Measurements from ENCODE around the gene XXYLT1.

Gene XXYLT1

DNA sequence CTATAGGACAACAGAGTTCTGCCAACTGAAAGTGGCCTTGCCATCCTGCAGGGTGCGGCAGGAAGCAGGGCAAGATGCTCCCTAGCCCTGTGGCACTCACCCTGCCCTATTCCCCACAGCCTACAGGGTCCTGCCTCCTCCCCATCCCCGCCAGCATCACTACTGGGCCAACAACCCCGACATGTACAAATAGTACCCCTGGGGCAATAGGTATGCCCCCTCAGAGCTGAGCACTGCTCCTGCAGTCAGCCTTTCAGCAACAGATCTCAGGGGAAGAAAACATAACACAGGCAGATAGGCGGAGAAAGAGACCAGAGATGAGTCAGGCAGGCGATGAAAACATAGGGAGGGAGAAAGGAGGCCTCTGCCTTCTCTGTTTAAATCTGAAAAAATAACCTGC lies 74.7 kb downstream of the XXYLT1 start:
- ChIA-PET POLR2A (no interaction called here), CTCF (interaction anchor here (0.9 to 1.8 kb wide), 3 partner anchors 15 to 89 kb away, joined by 3 to 6 read pairs (median 3); no protein-coding TSS in a partner anchor)
- TF ChIP-seq, protein P1, sequence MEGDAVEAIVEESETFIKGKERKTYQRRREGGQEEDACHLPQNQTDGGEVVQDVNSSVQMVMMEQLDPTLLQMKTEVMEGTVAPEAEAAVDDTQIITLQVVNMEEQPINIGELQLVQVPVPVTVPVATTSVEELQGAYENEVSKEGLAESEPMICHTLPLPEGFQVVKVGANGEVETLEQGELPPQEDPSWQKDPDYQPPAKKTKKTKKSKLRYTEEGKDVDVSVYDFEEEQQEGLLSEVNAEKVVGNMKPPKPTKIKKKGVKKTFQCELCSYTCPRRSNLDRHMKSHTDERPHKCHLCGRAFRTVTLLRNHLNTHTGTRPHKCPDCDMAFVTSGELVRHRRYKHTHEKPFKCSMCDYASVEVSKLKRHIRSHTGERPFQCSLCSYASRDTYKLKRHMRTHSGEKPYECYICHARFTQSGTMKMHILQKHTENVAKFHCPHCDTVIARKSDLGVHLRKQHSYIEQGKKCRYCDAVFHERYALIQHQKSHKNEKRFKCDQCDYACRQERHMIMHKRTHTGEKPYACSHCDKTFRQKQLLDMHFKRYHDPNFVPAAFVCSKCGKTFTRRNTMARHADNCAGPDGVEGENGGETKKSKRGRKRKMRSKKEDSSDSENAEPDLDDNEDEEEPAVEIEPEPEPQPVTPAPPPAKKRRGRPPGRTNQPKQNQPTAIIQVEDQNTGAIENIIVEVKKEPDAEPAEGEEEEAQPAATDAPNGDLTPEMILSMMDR (IDR thresholded peaks at IDR 0.05; ENCODE audit: control extremely low read depth, extremely low read depth, low read depth, missing control alignments): no peak
- DNase-seq (ENCODE audit: extremely low spot score): no peak

DNA sequence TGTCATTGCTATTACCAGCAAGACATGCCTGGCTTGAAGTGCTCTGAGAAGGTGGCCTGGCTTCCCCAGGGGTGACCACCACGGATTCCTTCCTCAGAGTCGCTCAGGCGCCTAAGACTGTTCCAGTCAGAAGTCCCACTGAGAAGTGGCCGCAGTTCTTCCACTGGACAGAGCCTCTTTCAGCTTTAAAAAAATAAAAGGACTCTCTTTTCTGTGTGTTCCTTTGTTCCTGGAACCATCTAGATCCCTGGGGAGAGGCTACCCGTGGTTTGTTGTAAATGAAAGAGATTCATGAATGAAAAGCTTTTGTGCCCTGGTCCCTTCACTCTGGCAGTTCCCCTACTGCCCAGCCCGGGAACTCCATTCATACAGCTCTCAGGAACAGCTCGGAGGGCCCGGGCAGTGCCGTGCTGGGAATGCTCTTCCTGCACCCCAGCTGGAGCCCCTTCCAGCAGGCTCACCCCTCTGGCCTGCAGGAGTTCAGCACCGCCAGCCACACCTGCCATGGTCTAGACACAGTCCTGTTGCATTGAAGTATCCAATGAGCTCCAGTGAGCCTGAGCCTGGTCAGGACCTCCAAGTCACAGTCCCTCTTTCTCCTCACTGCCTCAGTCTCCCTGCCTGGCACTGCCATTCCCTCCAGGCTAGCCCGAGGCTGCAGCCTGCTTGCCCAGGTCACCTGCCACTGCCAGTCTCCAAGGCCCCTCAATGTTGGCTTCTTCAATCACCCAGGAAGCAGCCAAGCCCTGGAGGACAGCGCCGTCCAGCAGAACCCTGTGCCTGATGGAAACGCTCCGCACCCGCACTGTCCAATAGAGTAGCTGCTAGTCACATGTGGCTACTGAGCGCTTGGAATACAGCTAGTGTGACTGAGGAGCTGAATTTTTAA lies 75.4 kb downstream of the XXYLT1 start:
- ChIA-PET CTCF (interaction anchor here (0.9 to 1.3 kb wide), 4 partner anchors 10 to 22 kb away, joined by 3 read pairs; no protein-coding TSS in a partner anchor), POLR2A (no interaction called here)

DNA sequence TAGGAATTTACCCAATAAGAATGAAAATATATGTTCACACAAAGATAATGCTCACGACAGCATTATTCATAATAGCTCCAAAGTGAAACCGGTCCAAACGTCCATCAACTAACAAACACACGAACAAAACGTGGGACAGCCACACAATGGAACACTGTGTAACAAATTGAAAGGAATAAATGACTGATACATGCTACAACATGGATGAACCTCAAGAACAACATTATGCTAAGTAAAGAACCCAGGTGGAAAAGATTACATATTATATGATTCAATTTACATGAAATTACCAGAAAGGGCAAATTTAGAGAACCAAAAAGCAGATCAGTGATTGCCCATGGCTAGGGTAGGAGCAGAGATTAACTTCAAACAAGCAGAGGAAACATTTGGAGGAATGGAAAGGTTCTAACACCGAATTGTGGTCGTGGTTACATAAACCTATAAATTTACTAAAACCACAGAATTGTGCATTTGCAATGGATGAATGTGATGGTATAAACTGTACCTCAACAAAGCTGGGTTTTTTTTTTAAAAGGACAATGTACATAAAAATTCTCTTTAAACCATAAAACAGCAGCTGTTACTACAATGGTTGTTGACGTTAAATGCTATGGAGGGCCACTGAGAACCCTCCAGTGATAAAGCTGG lies 76.3 kb downstream of the XXYLT1 start:
- ChIA-PET POLR2A (no interaction called here), CTCF (interaction anchor here (1.2 to 1.3 kb wide), 2 partner anchors 9 to 13 kb away, joined by 3 read pairs; no protein-coding TSS in a partner anchor)
- DNase-seq (ENCODE audit: extremely low spot score): no peak
- TF ChIP-seq, protein P1 (IDR thresholded peaks at IDR 0.05; ENCODE audit: control extremely low read depth, extremely low read depth, low read depth, missing control alignments): no peak

More for the DNA sequence above, 75.4 kb downstream of the XXYLT1 start:
- DNase-seq (ENCODE audit: extremely low spot score): no peak
- TF ChIP-seq, protein P1 (IDR thresholded peaks at IDR 0.05; ENCODE audit: control extremely low read depth, extremely low read depth, low read depth, missing control alignments): no peak

DNA sequence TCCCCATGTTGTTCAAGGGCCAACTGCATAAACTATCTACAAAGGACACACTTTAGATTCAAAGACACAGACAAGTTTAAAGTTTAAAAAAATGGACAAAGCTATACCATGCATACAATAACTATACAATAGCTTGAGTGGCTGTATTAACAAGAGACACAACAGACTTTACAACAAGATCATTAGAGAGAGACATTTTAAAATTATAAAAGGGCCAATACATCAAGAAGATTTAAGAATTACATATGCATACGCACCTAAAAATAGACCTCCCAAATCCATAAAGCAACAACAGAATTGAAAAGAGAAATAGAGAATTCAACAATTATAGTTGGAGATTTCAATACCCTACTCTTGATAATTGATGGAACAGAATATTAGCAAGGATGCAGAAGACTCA lies 79.4 kb downstream of the XXYLT1 start:
- ChIA-PET POLR2A (no interaction called here), CTCF (no interaction called here)
- TF ChIP-seq, protein P1 (IDR thresholded peaks at IDR 0.05; ENCODE audit: control extremely low read depth, extremely low read depth, low read depth, missing control alignments): no peak
- no peak for DNase-seq (ENCODE audit: extremely low spot score)

DNA sequence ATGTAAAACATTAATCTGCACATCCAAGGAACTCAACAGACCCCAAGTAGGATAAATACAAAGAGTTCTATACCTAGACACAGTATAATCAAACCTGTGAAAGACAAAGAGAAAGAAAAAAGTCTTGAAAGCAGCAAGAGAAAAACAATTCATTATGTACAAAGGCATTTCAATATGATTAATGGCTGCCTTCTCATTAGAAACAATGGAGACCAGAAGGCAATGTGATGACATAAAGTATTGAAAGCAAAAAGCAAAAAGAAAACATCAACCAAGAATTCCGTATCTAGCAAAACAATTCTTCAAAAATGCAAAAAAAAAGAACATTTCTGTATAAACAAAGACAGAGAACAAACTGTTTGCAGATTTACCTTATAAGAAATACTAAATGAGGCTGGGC lies 81.1 kb downstream of the XXYLT1 start:
- DNase-seq (ENCODE audit: extremely low spot score): no peak
- ChIA-PET POLR2A (no interaction called here), CTCF (interaction anchor here (5.2 kb wide), 1 partner anchor 20 kb away, joined by 21 read pairs; no protein-coding TSS in a partner anchor)
- TF ChIP-seq, protein P1 (IDR thresholded peaks at IDR 0.05; ENCODE audit: control extremely low read depth, extremely low read depth, low read depth, missing control alignments): no peak

DNA sequence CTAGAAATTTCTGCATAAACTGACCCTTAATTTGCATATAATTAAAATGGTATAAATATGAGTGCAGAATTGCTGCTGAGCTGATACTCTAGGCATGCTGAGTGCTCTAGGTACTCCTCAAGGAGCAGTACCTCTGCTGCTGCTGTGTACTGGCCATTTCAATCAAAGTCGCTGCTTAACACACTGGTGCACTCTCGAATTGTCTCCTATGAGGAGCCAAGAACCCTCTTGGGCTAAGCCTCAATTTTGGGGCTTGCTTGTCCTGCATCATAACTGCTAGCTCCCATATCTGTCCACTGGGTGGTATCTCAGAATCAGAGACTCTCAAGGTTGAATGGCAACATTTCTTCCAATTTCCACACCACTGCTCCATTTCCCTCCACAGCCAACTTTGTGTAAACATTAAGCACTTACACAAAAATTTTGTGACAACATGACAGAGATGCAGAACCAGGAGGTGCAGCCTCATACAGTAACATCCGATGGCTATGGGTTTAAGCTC lies 82.5 kb downstream of the XXYLT1 start:
- TF ChIP-seq, protein P1 (IDR thresholded peaks at IDR 0.05; ENCODE audit: control extremely low read depth, extremely low read depth, low read depth, missing control alignments): no peak
- DNase-seq (ENCODE audit: extremely low spot score): no peak
- ChIA-PET CTCF (interaction anchor here (0.8 to 5.2 kb wide), 8 partner anchors 11 to 517 kb away, joined by 3 to 21 read pairs (median 3); no protein-coding TSS in a partner anchor), POLR2A (no interaction called here)

Data from GM10248 (cell line).